ENCODE data around the gene GCC1. TPM values are rescaled to one million over a fixed set of nuclear protein-coding genes. Genes with fewer than 3 reads are reported as not detected.

GCC1 gene
- total RNA-seq, 1 experiment from 2014 or later, result 22.0 TPM

DNA sequence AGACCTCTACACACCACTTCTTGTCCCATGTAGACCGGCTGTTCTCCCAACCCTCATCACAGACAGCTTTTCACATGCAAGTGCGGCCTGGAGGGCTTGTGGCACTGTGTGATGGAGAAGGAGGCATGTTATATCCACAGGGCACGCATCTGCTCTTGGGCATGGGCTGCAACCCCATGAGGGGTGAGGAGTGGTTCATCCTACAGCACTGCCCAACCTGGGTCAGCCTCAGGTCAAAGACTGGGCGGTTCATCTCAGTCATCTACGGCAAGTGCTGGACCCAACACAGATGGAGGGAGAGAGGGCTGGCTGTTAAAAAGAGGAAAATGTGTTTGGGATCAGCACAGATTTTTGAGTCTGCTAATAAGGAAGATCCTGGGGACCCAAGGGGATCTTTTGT, 10.3 kb upstream of the GCC1 start:
- Mint-ChIP-seq H3K27ac (ENCODE audit: unreplicated experiment) (no peak overlapping the region), H3K9me3 (ENCODE audit: low read depth, unreplicated experiment) (no peaks in the 10 kb centered on the region), H3K4me1 (ENCODE audit: low read depth, unreplicated experiment) (peaks cover 6% of the 10 kb centered on the region), H3K27me3 (ENCODE audit: unreplicated experiment) (peaks cover 8% of the 10 kb centered on the region), H3K36me3 (ENCODE audit: insufficient read depth, unreplicated experiment) (peaks cover 16% of the 10 kb centered on the region), H3K4me3 (ENCODE audit: low read depth, unreplicated experiment) (no peak overlapping the region)
- BruUV-seq (replicated peaks), result no TSS peak
- CTCF ChIA-PET, result no interaction called here
- no peak for DNase-seq
- intact Hi-C loops (cut with micrococcal nuclease; ENCODE audit: unreplicated experiment), result no loop called here
- TF ChIP-seq, protein P1, sequence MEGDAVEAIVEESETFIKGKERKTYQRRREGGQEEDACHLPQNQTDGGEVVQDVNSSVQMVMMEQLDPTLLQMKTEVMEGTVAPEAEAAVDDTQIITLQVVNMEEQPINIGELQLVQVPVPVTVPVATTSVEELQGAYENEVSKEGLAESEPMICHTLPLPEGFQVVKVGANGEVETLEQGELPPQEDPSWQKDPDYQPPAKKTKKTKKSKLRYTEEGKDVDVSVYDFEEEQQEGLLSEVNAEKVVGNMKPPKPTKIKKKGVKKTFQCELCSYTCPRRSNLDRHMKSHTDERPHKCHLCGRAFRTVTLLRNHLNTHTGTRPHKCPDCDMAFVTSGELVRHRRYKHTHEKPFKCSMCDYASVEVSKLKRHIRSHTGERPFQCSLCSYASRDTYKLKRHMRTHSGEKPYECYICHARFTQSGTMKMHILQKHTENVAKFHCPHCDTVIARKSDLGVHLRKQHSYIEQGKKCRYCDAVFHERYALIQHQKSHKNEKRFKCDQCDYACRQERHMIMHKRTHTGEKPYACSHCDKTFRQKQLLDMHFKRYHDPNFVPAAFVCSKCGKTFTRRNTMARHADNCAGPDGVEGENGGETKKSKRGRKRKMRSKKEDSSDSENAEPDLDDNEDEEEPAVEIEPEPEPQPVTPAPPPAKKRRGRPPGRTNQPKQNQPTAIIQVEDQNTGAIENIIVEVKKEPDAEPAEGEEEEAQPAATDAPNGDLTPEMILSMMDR (IDR thresholded peaks at IDR 0.05; ENCODE audit: unreplicated experiment), result no peak

DNA sequence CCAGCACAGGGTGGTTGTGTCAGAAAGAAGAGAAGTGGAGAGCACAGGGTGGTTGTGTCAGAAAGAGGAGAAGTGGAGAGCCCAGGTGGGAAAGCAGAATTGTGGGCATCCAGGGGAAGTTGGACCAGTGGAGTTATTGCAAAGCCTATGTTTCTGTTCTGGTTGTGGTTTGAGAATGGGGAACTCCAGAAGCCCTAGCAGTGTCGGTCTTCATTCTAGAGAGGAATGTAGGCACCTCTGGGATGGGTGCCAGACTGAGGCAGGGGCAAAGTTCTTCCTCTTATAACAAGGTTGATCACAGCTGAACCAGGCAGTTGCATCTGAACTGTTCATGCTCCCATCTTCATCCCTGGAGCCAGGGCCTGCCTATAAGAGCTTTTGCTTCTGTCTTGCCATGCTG, 9.1 kb upstream of the GCC1 start:
- TF ChIP-seq, protein P1 (IDR thresholded peaks at IDR 0.05; ENCODE audit: unreplicated experiment), result no peak

DNA sequence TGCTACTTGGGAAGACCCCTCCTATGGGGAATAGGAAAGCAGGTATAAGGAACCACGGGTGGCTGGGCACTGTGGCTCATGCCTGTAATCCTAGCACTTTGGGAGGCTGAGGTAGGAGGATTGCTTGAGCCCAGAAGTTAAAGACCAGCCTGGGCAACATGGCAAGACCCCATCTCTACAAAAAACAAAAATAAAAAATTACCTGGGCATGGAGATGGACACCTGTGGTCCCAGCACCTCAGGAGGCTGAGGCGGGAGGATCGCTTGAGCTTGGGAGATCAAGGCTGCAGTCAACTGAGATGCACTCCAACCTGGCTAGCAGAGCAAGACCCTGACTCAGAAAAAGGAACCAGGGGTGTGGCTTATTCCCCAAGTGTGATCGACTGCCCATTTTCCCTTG, 7.2 kb upstream of the GCC1 start:
- intact Hi-C loops (cut with micrococcal nuclease; ENCODE audit: unreplicated experiment), result no loop called here
- Mint-ChIP-seq H3K4me1 (ENCODE audit: low read depth, unreplicated experiment) (peaks cover 6% of the 10 kb centered on the region), H3K36me3 (ENCODE audit: insufficient read depth, unreplicated experiment) (peaks cover 32% of the 10 kb centered on the region), H3K4me3 (ENCODE audit: low read depth, unreplicated experiment) (no peak overlapping the region), H3K27me3 (ENCODE audit: unreplicated experiment) (no peaks in the 10 kb centered on the region), H3K27ac (ENCODE audit: unreplicated experiment) (no peak overlapping the region), H3K9me3 (ENCODE audit: low read depth, unreplicated experiment) (no peaks in the 10 kb centered on the region)
- DNase-seq, result no peak
- CTCF ChIA-PET, result no interaction called here
- TF ChIP-seq, protein P1 (IDR thresholded peaks at IDR 0.05; ENCODE audit: unreplicated experiment), result no peak
- BruUV-seq (replicated peaks), result no TSS peak

More for the DNA sequence above, 9.1 kb upstream of the GCC1 start:
- H3K9me3 Mint-ChIP-seq (ENCODE audit: low read depth, unreplicated experiment), result no peaks in the 10 kb centered on the region
- H3K36me3 Mint-ChIP-seq (ENCODE audit: insufficient read depth, unreplicated experiment), result peaks cover 16% of the 10 kb centered on the region
- H3K27me3 Mint-ChIP-seq (ENCODE audit: unreplicated experiment), result no peaks in the 10 kb centered on the region
- peaks cover 6% of the 10 kb centered on the region for H3K4me1 Mint-ChIP-seq (ENCODE audit: low read depth, unreplicated experiment)
- no peak overlapping the region for H3K4me3 Mint-ChIP-seq (ENCODE audit: low read depth, unreplicated experiment)
- H3K27ac Mint-ChIP-seq (ENCODE audit: unreplicated experiment), result no peak overlapping the region
- CTCF ChIA-PET, result no interaction called here
- no peak for DNase-seq
- intact Hi-C loops (cut with micrococcal nuclease; ENCODE audit: unreplicated experiment), result no loop called here
- no TSS peak for BruUV-seq (replicated peaks)

DNA sequence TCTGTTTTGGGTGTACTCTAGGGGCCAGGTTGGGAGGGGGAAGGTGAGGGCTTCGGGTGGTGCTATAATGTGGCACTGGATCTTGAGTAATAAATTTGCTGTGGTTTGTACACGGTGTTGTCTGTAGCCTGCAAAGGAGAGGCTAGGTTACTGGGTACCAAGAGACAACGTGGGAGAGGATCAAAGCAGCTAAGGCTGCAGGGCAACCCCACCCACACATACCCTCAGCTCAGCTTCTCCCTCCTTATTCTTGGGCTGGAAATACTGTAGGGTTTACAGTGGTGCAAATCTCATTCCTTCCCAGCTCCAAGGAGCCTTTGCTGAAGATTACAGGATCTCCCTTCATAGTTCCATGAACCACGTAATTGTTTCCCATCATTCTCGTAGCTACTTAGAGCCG, 6.2 kb upstream of the GCC1 start:
- intact Hi-C loops (cut with micrococcal nuclease; ENCODE audit: unreplicated experiment), result no loop called here
- Mint-ChIP-seq H3K4me3 (ENCODE audit: low read depth, unreplicated experiment) (no peak overlapping the region), H3K36me3 (ENCODE audit: insufficient read depth, unreplicated experiment) (peaks cover 32% of the 10 kb centered on the region), H3K9me3 (ENCODE audit: low read depth, unreplicated experiment) (no peaks in the 10 kb centered on the region), H3K27me3 (ENCODE audit: unreplicated experiment) (no peaks in the 10 kb centered on the region), H3K4me1 (ENCODE audit: low read depth, unreplicated experiment) (peaks cover 7% of the 10 kb centered on the region), H3K27ac (ENCODE audit: unreplicated experiment) (no peak overlapping the region)
- TF ChIP-seq, protein P1 (IDR thresholded peaks at IDR 0.05; ENCODE audit: unreplicated experiment), result no peak
- CTCF ChIA-PET, result no interaction called here
- BruUV-seq (replicated peaks), result no TSS peak
- DNase-seq, result no peak
